ENCODE measurements around the gene ACACB. TPM values are rescaled to one million over a fixed set of nuclear protein-coding genes. Genes with fewer than 3 reads are reported as not detected.

The ACACB gene
- total and polyA plus RNA-seq, 2 experiments from 2014 or later: 6.2 to 15.4 TPM

DNA sequence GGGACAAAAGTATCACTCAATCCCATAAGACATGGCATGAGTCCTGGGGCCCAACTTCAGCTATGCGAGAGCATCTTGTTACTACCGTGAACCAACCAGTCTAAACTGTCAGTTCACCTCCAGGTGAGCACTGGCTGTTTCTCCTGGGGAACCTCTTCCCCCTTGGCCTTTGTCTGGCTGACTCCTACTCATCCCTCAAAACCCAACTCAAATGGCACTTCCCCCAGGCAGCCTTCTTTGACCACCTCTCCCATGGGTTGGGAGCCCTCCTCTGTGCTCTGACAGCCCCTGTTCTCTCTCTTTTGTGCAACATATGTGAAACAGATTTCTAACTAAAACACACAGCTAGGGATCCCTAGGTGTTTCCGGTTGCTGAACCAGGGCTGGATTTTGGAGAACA is 155.0 kb downstream of the ACACB start:
- ATAC-seq: no peak
- H3K4me2 ChIP-seq: no peak overlapping the region
- peaks cover 8% of the 10 kb centered on the region for H3K4me1 Mint-ChIP-seq
- DNase-seq (ENCODE audit: low spot score): no peak
- no peaks in the 10 kb centered on the region for H3F3A ChIP-seq (replicated peaks; ENCODE audit: low read depth)
- TF ChIP-seq POLR2AphosphoS5 (IDR thresholded peaks at IDR 0.05; ENCODE audit: low read depth): no peak
- no peak for TF ChIP-seq CREB1 (CRISPR knock-in tag; IDR thresholded peaks at IDR 0.05; ENCODE audit: low read depth)
- TF ChIP-seq EZH2 (IDR thresholded peaks at IDR 0.05; ENCODE audit: low read depth, unreplicated experiment): no peak
- TF ChIP-seq, protein P1, sequence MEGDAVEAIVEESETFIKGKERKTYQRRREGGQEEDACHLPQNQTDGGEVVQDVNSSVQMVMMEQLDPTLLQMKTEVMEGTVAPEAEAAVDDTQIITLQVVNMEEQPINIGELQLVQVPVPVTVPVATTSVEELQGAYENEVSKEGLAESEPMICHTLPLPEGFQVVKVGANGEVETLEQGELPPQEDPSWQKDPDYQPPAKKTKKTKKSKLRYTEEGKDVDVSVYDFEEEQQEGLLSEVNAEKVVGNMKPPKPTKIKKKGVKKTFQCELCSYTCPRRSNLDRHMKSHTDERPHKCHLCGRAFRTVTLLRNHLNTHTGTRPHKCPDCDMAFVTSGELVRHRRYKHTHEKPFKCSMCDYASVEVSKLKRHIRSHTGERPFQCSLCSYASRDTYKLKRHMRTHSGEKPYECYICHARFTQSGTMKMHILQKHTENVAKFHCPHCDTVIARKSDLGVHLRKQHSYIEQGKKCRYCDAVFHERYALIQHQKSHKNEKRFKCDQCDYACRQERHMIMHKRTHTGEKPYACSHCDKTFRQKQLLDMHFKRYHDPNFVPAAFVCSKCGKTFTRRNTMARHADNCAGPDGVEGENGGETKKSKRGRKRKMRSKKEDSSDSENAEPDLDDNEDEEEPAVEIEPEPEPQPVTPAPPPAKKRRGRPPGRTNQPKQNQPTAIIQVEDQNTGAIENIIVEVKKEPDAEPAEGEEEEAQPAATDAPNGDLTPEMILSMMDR (conservative IDR thresholded peaks at IDR 0.05; ENCODE audit: low read depth in 2 of 2): no peak
- no peak for TF ChIP-seq EZH2phosphoT487 (IDR thresholded peaks at IDR 0.05; ENCODE audit: unreplicated experiment)
- TF ChIP-seq STAT1 (IDR thresholded peaks at IDR 0.05; ENCODE audit: unreplicated experiment): no peak
- no peak for TF ChIP-seq ZNF331 (CRISPR knock-in tag; IDR thresholded peaks at IDR 0.05; ENCODE audit: low read depth)
- TF ChIP-seq, protein P2, sequence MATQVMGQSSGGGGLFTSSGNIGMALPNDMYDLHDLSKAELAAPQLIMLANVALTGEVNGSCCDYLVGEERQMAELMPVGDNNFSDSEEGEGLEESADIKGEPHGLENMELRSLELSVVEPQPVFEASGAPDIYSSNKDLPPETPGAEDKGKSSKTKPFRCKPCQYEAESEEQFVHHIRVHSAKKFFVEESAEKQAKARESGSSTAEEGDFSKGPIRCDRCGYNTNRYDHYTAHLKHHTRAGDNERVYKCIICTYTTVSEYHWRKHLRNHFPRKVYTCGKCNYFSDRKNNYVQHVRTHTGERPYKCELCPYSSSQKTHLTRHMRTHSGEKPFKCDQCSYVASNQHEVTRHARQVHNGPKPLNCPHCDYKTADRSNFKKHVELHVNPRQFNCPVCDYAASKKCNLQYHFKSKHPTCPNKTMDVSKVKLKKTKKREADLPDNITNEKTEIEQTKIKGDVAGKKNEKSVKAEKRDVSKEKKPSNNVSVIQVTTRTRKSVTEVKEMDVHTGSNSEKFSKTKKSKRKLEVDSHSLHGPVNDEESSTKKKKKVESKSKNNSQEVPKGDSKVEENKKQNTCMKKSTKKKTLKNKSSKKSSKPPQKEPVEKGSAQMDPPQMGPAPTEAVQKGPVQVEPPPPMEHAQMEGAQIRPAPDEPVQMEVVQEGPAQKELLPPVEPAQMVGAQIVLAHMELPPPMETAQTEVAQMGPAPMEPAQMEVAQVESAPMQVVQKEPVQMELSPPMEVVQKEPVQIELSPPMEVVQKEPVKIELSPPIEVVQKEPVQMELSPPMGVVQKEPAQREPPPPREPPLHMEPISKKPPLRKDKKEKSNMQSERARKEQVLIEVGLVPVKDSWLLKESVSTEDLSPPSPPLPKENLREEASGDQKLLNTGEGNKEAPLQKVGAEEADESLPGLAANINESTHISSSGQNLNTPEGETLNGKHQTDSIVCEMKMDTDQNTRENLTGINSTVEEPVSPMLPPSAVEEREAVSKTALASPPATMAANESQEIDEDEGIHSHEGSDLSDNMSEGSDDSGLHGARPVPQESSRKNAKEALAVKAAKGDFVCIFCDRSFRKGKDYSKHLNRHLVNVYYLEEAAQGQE (IDR thresholded peaks at IDR 0.05; ENCODE audit: unreplicated experiment): no peak
- TF ChIP-seq ZNF114 (CRISPR knock-in tag; IDR thresholded peaks at IDR 0.05): no peak
- no peak for TF ChIP-seq NANOG (IDR thresholded peaks at IDR 0.05; ENCODE audit: borderline replicate concordance)
- TF ChIP-seq, protein P3, sequence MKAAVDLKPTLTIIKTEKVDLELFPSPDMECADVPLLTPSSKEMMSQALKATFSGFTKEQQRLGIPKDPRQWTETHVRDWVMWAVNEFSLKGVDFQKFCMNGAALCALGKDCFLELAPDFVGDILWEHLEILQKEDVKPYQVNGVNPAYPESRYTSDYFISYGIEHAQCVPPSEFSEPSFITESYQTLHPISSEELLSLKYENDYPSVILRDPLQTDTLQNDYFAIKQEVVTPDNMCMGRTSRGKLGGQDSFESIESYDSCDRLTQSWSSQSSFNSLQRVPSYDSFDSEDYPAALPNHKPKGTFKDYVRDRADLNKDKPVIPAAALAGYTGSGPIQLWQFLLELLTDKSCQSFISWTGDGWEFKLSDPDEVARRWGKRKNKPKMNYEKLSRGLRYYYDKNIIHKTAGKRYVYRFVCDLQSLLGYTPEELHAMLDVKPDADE (IDR thresholded peaks at IDR 0.05): no peak
- TF ChIP-seq, protein P4, sequence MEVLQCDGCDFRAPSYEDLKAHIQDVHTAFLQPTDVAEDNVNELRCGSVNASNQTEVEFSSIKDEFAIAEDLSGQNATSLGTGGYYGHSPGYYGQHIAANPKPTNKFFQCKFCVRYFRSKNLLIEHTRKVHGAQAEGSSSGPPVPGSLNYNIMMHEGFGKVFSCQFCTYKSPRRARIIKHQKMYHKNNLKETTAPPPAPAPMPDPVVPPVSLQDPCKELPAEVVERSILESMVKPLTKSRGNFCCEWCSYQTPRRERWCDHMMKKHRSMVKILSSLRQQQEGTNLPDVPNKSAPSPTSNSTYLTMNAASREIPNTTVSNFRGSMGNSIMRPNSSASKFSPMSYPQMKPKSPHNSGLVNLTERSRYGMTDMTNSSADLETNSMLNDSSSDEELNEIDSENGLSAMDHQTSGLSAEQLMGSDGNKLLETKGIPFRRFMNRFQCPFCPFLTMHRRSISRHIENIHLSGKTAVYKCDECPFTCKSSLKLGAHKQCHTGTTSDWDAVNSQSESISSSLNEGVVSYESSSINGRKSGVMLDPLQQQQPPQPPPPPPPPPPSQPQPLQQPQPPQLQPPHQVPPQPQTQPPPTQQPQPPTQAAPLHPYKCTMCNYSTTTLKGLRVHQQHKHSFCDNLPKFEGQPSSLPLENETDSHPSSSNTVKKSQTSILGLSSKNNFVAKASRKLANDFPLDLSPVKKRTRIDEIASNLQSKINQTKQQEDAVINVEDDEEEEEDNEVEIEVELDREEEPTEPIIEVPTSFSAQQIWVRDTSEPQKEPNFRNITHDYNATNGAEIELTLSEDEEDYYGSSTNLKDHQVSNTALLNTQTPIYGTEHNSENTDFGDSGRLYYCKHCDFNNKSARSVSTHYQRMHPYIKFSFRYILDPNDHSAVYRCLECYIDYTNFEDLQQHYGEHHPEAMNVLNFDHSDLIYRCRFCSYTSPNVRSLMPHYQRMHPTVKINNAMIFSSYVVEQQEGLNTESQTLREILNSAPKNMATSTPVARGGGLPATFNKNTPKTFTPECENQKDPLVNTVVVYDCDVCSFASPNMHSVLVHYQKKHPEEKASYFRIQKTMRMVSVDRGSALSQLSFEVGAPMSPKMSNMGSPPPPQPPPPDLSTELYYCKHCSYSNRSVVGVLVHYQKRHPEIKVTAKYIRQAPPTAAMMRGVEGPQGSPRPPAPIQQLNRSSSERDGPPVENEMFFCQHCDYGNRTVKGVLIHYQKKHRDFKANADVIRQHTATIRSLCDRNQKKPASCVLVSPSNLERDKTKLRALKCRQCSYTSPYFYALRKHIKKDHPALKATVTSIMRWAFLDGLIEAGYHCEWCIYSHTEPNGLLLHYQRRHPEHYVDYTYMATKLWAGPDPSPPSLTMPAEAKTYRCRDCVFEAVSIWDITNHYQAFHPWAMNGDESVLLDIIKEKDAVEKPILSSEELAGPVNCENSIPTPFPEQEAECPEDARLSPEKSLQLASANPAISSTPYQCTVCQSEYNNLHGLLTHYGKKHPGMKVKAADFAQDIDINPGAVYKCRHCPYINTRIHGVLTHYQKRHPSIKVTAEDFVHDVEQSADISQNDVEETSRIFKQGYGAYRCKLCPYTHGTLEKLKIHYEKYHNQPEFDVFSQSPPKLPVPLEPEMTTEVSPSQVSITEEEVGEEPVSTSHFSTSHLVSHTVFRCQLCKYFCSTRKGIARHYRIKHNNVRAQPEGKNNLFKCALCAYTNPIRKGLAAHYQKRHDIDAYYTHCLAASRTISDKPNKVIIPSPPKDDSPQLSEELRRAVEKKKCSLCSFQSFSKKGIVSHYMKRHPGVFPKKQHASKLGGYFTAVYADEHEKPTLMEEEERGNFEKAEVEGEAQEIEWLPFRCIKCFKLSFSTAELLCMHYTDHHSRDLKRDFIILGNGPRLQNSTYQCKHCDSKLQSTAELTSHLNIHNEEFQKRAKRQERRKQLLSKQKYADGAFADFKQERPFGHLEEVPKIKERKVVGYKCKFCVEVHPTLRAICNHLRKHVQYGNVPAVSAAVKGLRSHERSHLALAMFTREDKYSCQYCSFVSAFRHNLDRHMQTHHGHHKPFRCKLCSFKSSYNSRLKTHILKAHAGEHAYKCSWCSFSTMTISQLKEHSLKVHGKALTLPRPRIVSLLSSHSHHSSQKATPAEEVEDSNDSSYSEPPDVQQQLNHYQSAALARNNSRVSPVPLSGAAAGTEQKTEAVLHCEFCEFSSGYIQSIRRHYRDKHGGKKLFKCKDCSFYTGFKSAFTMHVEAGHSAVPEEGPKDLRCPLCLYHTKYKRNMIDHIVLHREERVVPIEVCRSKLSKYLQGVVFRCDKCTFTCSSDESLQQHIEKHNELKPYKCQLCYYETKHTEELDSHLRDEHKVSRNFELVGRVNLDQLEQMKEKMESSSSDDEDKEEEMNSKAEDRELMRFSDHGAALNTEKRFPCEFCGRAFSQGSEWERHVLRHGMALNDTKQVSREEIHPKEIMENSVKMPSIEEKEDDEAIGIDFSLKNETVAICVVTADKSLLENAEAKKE (CRISPR knock-in tag; IDR thresholded peaks at IDR 0.05): no peak
- TF ChIP-seq JUNB (IDR thresholded peaks at IDR 0.05; ENCODE audit: unreplicated experiment): no peak
- no peak overlapping the region for H3K4me3 ChIP-seq
- H4K20me1 ChIP-seq (replicated peaks; ENCODE audit: insufficient read depth): no peaks in the 10 kb centered on the region
- H3K9me2 ChIP-seq (ENCODE audit: insufficient read depth): no peaks in the 10 kb centered on the region
- H3K9me3 Mint-ChIP-seq: peaks cover 8% of the 10 kb centered on the region; the same call in 2 of the 3 replicates
- no peak overlapping the region for H2AFZ ChIP-seq
- no peaks in the 10 kb centered on the region for H3K79me2 ChIP-seq (replicated peaks; ENCODE audit: insufficient read depth)
- no peak overlapping the region for H3K27ac Mint-ChIP-seq
- no peaks in the 10 kb centered on the region for H3K27me3 ChIP-seq (ENCODE audit: insufficient read depth)
- H3K4me1 ChIP-seq (ENCODE audit: insufficient read depth): no peaks in the 10 kb centered on the region
- H3K27me3 Mint-ChIP-seq (ENCODE audit: insufficient read depth, low read depth, poor library complexity): peaks cover 13% of the 10 kb centered on the region
- H3K27ac ChIP-seq (ENCODE audit: low read depth): no peak overlapping the region
- H3K36me3 ChIP-seq (ENCODE audit: insufficient read depth): no peaks in the 10 kb centered on the region
- no peak overlapping the region for H3K4me3 Mint-ChIP-seq
- H3K36me3 Mint-ChIP-seq (ENCODE audit: low read depth): peaks cover 4% of the 10 kb centered on the region; the same call in 2 of the 3 replicates

All from GM23338 (cell line).